HG03342 (cell line): Measurements from ENCODE around the gene SCAF8.

Experiments
- ATAC-seq: cut with Tn5 transposase; IDR thresholded peaks from one replicate; pipeline ENCODE4 v1.9.1; 2021; ENCODE audit warnings: mild to moderate bottlenecking, moderate library complexity; ENCODE audit not compliant: unreplicated experiment

The SCAF8 gene

DNA sequence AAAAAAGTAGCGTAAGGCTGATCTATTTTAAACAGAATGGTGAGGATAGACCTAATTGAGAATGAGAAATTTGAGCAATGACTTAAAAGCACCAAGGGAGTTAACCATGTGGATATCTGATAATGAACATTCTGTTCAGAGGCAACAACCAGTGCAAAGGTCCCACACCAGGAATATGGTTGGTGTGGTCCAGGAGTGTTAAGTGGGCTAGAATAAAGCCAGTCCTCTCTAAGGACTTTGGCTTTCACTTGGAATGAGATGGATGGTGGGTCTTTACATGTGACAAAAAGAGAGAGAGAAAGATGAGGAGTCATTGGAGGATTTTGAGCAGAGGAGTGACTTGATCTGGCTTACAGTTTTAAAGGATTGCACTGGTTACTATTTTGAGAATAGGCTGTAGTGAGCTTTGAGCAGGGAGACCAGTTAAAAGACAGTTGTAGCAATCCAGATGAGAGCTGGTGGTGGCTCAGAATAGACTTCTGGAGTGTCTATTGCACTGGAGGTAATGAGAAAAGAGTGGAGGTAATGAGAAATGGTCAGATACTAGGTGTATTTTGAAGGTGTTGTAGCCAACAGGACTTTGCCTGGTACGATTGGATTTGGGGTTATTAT, 89.8 kb downstream of the SCAF8 start:
- ATAC-seq = no peak

DNA sequence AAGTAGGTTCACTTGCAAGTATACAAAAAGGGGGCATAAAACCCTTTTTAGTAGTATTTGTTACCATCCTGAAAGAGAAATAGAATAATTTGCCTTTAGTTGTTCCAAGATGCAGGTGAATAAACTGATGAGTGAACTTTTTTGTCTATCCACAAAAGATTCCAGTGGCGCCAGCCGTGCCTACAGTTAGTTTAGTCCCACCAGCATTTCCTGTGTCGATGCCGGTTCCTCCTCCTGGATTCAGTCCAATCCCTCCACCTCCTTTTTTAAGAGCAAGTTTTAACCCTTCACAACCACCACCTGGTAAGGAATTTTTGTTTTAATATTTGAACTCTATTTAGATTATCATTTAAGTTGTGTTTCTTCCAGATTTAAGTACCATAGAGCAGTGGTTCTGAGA, 90.9 kb downstream of the SCAF8 start:
- ATAC-seq = no peak

GRCh38 chr6:154829970-154830369, 96.8 kb downstream of the SCAF8 start:
- ATAC-seq = no peak

DNA sequence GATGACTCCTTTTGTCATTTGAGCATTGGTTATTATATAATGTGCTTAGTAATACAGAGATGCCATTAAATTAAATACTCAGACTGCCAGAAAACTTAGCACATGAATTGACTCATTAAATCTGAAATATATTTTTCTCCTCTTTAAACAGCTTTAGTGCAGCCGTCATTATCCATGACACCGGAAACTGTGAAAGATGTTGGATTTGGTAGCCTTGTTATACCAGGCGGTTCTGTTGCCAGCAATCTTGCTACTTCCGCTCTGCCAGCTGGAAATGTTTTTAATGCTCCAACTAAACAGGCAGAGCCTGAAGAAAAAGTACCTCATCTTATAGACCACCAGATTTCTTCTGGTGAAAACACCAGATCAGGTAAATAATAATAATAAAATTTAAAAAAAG, 97.6 kb downstream of the SCAF8 start:
- no peak for ATAC-seq

DNA sequence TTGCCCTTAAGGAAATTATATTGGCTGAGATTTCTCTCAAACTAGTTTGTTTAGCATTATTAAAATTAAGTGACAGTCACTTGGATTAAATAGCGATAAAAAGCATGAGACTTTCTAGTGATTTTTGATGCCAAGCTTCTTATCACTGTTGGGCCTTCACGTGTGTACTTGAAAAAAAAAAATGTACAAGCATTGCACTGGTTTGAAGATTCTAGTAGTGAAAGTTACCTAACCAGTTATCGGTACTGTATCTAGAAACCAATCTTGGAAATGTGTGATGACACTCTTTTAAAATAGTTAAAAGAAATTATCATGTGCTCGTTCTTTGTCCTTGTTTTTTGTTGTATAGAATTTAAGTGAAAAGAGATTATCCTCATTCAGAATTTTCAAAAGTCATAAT, 102.1 kb downstream of the SCAF8 start:
- no peak for ATAC-seq

- ATAC-seq = no peak
Measured at GRCh38 chr6:154839546-154839945, 106.3 kb downstream of the SCAF8 start.

GRCh38 chr6:154840363-154840762, 107.1 kb downstream of the SCAF8 start:
- ATAC-seq = no peak

DNA sequence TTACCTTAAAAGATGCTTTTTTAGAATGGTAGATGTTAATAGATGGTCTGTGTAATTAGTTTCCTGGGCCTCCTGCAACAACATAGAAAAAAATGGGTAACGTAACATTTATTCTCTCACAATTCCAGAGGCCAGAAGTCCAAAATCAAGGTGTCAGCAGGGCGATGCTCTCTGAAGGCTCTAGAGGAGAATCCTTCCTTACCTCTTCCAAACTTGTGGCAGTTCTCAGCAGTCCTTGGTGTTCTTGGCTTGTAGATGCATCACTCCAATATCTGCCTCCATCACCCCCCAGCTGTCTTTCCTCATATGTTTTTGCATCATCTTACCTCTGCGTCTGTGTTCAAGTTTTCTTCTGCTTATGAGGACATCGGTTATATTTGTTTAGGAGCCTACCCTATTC, 107.9 kb downstream of the SCAF8 start:
- ATAC-seq = no peak

DNA sequence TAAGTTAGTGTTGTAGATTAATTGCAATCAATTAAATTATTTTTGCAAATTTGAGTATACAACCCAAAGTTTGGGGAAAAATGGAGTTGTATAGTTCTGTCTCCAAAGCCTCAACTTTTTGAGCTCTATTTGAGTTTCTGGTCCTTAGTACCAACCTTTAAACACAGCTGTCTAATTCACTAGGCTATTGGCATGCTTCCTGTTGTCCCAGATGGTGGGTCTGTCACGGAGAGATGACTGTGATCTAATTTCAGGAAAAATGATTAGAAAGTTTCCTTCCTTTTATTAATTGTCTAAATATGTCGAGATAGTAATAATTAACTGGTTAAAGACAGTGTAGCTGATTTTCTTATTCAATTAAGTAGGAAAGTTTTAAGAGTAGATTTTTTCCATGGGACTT, 109.6 kb downstream of the SCAF8 start:
- no peak for ATAC-seq

GRCh38 chr6:154847318-154847717, 114.1 kb downstream of the SCAF8 start:
- no peak for ATAC-seq

DNA sequence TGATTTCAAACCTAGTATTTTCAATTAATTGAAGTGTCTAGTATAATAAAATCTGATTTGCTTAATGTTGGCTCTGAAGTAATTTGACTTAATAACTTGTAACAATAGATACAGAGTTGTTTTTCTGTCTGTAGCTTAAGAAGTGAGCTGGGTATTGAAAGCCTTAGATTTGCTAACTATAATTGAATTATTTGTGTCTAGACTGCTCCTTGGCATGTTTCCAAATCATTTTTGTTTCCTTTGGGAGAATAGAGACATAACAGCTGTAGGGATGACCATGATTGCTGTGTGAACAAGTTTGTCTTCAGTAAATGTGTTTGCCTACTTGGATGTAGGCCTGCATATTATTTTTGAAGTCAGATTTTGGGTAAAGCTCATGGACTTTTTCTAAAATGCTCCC, 115.4 kb downstream of the SCAF8 start:
- no peak for ATAC-seq

GRCh38 chr6:154849475-154849874, 116.3 kb downstream of the SCAF8 start:
- ATAC-seq = no peak

DNA sequence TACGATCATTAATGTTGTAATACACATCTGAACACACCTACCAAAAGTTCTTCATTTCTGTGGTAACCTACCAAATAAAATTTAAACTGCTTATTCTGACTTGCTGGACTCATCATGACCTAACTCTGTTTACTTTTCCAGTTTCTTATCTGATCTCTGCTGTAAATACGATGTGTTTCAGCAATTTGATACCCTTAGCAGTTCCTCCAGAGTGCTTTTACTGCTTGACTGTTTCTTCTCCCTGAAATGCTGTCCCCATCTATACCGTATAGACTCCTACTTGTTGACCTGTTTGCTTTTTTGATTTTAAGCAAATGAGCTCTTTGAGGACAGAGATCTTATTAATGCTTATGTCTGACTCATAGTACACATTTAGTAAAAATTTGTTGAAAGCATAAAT, 119.5 kb downstream of the SCAF8 start:
- ATAC-seq = no peak

- no peak for ATAC-seq
Measured at GRCh38 chr6:154857529-154857928, 124.3 kb downstream of the SCAF8 start.

GRCh38 chr6:154861825-154862224, 128.6 kb downstream of the SCAF8 start:
- no peak for ATAC-seq

DNA sequence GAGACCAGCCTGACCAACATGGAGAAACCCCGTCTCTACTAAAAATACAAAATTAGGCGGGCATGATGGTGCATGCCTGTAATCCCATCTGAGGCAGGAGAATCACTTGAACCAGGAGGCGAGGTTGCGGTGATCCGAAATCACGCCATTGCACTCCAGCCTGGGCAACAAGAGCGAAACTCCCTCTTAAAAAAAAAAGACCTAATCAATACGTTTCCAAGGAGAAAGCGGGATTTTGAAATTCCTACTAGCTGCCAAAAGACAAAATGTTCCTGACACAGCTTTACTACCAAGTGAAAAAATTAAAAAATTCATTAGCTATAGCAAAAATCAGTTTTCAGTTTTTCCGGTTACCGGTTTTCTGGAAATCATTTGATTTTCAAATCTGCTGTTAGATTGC, 129.3 kb downstream of the SCAF8 start:
- no peak for ATAC-seq

GRCh38 chr6:154864066-154864430, 130.8 kb downstream of the SCAF8 start:
- ATAC-seq = no peak

GRCh38 chr6:154865291-154865690, 132.1 kb downstream of the SCAF8 start:
- no peak for ATAC-seq

- no peak for ATAC-seq
Measured at GRCh38 chr6:154868143-154868594, 135.0 kb downstream of the SCAF8 start.

DNA sequence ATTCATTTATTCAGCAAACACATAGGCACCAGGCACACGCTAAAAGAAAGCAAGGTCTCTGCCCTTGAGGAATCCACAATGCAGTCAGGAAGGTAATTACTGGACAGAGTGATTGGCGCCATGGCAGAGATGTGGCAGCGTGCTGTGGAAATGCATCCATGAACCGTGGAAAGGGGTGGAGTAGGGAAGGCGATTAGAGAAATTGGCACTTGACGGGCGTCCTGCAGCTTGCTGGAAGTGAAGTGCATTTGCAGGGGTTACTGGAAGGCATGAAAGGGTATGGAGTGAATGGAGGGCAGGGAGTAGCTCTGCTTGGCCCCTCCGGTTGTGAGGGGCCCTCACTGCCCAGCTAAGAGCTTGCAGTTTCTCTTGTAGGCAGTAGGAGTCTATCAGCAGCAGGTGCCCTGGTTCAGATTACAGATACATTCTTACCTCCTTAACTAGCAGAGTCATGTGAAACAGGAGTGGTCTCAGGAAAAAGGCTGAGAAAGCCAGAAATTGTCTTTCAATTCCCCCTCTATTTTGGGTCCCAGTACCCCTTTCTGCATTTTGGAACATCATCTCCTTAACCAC, 139.4 kb downstream of the SCAF8 start:
- ATAC-seq = no peak

GRCh38 chr6:154873546-154873945, 140.3 kb downstream of the SCAF8 start:
- ATAC-seq = no peak

DNA sequence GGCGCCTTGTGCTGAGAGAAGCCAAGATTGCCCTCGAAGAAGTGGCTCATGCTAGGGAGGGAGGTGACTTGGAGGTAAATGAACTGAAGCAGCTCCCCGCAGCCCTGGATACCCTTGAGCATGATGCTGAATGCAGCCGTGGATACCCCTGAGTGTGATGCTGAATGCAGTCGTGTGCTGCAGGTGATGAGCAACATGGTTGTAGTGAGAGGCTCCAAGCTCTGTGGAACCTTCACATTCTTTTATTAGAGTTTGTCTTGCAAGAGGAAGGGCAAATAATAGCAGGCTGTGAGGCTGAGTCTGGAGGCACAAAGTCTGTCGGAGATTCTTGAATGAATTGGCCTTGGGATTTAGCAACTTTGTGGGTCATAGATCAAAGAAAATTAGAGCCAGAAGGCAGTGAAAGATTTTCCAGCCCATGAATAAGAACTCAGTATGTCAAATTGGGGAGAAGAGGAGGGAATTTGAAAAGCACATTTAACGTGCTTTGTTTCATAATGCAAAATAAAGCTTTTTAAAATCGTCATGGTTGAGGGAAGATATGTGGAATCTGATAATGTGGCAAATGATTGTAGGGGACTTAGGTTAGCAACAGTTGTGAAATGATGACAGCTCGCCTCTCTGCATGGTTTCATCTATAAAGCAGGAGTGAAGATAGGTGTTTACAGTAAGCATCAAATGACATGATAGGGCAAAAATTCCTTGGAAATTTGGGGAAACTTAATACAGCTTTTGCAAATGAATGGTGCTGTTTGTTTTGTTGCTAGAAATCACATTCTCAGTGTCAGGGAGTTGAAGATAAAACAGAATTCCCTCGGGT, 141.8 kb downstream of the SCAF8 start:
- no peak for ATAC-seq
